Fibroblast of peridontal ligament (primary cell): ENCODE data around the gene FBXL17.
"Not testable (repeated sequence)": the region's sequence is repeated elsewhere in the genome, so short reads cannot be mapped to it uniquely, and the experiment has no call there.

Experiments used
- DNase-seq: peaks from one replicate; pipeline ENCODE4 v3.0.0-alpha.2; 2010; ENCODE audit errors: extremely low read depth

The FBXL17 gene

DNA sequence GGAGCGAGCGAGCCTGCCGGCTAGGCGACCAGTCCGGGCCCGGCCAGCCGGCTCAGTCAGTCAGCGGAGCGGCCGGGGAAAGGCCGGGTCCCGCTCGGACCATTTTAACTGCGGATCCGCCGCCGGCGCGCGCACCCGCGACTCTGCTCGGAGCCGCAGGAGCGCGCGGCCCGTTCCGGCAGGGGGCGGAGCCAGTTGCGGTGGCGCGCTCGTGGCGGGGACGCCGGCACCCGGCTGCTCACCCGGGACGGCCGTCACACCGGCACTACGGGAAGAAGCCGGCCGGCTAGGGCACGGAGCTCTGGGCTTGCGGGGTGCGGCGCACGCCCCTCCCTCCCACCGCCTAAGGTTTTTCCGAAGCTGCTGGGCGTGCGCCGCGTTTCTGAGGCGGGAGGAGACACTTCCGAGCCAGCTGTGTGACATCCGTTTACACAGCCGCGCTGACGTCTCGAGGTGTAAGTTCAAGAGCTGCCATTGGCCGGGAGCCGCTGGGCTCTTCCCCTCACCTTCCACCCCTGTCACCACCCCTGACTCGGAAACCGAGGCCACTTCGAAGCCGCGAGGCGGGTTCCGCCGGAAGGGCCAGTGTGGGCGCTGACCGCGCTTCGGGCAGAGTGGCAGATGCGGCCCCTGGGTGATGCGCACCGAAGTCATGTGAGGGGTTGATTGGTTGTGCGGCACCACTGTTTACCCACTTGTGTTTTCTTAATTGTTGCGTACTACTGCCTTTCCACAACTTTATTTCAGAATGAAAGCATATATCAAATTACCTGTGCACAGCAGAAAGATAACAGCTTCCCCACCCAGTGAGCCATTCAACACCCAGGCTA is at the start of gene FBXL17:
Gene FBXL17 (minus strand): TSS at position 145 of the 830 bp plus-strand sequence.
- DNase-seq, result peak; percentile 91

DNA sequence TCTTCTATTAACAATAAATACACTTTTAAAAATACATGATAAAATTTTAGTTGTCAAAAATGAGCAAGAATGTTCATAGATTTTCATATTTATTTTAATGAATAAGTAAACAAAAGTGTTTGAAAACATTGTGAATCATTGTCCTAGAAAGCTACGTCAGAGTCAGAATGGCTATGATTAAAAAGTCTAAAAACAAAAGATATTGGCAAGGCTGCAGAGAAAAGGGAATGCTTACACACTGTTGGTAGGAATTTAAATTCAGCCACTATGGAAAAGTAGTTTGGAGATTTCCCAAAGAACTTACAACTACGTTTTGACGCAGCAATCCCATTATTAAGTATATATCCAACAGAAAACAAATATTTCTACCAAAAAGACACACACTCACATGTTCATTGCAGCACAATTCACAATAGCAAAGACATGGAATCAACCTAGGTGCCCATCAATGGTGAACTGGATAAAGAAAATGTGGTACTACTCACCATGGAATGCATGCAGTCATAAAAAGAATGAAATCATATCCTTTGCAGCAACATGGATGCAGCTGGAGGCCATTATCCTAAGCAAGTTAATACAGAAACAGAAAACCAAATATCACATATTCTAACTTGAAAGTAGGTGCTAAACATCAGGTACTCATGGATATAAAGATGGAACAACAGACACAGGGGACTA is 49.2 kb upstream of the FBXL17 start:
- DNase-seq, result peak; percentile 51

DNA sequence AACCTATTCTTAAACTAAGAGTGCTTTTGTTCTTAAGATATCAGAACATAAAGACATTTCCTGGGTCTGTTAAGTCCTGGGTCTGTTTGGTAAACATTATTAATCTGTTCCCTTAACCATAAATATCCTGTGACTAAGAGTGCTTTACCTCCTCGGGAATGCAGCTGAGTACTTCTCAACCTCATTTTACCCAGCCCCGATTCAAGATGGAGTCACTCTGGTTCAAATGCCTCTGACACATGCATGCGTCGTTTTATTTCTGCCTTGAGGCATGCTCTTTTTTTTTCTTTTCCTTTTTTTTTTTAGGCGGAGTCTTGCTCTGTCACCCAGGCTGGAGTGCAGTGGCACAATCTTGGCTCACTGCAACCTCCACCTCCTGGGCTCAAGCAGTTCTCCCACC is 39.8 kb upstream of the FBXL17 start:
- no peak for DNase-seq

DNA sequence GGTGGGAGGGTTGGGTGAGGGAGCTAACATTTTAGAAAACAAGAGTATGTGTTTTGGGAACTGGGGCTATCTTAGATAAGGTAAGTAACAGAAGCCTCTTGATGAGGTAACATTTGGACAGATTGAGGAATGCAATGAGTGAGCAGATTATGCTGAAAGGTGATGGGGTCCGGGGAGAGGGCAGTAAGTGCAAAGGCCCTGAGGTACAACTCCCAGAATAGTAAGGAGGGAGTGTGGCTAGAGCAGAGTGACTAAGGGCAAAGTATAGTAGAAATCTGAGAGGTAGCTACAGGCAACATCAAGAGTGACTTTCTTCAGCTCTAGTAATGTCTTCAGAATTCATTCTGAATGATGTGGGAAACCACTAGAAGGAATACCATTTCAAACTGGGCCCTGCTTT is 38.9 kb upstream of the FBXL17 start:
- DNase-seq, result no peak

DNA sequence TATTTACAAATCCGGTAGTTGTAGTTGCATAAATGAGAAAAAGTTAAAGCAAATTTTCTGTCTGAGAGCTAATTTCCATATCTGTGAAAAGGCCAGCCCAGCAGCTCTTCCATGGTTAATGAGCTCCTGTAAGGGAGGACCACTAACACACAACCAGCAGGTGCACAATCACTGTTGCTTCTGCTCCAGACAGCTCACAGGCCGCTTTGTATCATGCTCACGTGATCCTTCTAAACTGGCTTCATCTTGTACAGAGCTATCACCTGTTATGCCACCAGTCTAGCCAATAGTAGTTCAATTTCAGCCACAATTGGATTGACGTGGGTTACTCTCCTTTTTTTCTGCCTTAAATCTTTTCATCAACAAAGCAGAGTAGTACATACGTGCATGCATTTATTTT is 38.3 kb upstream of the FBXL17 start:
- DNase-seq, result no peak

DNA sequence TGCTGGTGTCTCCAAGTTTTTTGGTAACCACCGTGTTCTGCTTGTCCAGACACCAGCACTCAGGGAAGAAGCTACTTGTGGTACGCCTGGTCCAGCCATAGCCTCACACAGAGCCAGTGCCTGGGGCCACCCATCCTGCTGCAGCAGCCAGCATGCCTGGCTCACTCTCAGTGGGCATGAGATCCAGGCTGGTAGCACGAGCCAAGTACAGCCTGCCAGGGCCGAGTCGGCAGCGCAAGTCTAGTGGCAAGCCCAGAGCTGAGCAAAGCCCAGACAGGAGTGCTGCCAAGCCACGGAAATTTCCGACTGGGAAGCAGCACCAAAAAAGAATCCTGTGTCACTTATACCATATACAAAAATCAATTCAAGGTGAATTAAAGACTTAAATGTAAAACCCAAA is 36.3 kb upstream of the FBXL17 start:
- DNase-seq, result peak; percentile 27

DNA sequence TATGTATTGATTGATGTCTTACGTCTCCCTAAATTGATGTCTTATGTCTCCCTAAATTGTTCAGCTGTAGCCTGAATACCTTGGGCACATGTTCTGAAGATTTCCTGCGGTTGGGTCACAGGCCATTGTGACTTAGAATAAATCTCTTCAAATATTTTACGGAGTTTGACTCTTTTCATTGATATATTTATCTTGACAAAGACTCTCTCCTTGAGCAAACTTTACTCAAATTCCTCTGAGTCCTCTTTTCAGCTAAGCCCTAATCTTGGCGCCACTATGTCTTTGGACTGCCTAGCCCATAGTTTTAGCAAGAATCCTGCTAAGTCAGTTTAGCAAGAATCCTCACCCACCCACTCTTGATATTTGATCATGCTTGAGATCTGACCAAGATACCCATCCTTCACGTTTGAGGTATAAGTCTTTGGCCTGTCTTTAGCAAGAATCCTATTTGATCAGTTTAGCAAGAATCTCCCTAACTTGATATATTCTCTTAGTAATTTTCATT is 35.3 kb upstream of the FBXL17 start:
- DNase-seq, result no peak

DNA sequence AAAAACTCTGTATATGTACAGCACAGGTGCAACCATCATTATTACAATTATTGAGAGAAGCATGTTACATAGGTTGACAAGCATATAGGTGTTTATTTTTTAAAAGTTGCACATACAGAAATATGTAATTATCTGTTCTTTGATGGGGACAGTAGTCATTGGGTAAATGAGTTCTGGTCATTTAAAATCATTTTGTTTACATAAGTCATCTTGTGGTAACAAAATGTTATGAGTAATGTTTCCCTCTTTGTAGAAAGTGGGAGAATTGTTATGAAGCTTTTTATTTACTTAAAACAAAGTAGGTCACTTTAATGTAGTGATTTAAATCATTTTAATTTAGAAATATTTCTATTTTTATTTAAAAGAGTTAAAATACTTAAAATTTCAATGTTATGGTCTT is 33.8 kb upstream of the FBXL17 start:
- no peak for DNase-seq

DNA sequence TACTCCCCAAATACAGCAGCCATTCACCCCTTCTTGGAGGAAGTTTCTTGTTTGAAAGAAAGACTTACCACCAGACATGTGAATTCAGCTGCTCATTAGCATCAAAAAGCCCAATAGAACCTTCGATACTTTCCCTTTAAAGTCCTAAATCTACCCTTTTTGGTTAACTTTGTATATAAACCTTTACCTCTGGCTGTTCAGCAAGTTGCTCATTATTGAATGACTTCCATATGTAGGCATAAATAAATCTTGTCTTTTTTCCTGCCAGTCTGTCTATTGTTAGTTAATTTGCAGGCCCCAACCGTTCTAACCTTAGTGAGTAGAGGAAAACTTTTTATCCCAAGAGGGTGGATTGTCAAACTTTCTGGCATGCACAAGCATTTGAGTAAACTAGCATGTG is 27.9 kb upstream of the FBXL17 start:
- DNase-seq, result peak; percentile 3

DNA sequence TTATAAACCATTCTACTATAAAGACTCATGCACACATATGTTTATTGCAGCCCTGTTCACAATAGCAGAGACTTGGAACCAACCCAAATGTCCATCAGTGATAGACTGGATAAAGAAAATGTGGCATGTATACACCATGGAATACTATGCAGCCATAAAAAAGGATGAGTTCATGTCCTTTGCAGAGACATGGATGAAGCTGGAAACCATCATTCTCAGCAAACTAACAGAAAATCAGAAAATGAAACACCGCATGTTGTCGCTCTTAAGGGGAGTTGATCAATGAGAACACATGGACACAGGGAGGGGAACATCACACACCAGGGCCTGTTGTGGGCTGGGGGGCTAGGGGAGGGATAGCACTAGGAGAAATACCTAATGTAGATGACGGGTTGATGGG is 23.3 kb upstream of the FBXL17 start:
- not testable (repeated sequence) for DNase-seq

DNA sequence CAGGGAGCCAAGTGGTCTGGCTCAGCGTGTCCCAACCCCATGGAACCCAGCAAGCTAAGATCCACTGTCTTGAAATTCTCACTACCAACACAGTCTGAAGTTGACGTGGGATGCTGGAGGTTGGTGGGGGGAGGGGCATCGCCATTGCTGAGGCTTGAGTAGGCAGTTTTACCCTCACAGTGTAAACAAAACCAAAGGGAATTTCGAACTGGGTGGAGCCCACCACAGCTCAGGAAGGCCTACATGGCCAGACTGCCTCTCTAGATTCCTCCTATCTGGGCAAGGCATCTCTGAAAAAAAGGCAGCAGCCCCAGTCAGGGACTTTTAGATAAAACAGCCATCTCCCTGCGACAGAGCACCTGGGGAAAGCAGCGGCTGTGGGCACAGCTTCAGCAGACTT is 17.1 kb upstream of the FBXL17 start:
- DNase-seq, result no peak

DNA sequence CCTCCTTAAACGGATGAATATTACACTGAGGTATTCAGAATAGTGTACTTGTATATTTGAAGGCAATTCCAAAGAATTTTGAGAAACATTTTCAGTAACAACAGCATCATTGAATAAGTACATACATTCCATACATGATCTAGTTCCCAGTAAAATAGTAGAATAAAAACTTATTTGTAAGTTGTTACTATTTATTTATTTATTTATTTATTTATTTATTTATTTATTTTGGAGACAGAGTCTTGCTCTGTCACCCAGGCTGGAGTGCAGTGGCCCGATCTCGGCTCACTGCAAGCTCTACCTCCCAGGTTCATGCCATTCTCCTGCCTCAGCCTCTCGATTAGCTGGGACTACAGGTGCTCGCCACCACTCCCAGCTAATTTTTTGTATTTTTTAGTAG is 14.9 kb upstream of the FBXL17 start:
- not testable (repeated sequence) for DNase-seq

DNA sequence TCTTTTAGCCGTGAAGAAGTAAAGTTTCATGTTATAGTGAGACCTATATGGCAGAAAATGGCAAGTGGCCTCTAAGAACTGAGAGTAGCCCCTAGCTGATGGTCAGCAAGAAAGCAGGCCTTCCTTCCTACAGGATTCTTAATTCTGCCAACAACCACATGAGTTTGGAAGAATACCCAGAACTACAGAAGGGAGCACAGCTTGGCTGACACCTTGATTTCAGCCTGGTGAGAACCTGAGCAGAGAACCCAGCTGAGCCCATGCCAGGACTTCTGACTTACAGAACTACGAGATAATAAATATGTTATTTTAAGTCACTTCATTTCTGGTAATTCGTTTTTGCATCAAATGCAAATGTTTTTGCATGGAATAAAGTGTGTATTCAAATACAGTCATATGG is 5.9 kb upstream of the FBXL17 start:
- no peak for DNase-seq

DNA sequence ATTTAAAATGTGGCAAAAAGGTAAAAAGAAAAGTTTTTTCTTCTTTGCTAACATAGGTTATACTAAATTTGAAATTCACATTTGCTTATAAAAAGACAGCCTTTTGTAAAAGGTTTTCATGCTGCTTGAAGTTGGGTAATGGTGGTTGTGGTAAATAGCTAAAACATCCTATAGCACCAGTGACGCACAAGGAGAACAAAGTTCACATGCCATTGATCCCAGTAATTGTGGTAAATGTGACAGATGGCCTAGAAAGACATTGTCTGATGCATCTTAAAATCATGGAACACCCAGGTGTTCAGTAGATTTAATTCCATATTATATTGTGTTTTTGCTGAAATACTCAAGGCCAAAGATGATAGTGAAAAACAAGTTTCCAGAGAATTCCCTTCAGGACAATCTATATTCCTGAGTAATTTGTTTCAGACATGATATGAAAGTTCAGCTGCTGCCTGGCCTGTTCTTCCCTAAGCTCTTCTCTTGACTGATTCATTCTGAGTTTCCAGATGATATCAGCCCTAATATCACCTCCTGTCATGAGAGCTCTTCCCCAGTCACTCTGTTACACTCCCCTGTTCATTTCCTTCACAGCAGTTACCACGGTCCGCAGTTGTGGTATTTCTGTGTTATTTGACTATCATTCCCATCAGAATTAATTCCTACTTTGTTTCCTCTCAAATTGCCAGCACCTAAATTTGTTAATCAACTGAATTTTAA is 4.6 kb upstream of the FBXL17 start:
- peak; percentile 9 for DNase-seq

DNA sequence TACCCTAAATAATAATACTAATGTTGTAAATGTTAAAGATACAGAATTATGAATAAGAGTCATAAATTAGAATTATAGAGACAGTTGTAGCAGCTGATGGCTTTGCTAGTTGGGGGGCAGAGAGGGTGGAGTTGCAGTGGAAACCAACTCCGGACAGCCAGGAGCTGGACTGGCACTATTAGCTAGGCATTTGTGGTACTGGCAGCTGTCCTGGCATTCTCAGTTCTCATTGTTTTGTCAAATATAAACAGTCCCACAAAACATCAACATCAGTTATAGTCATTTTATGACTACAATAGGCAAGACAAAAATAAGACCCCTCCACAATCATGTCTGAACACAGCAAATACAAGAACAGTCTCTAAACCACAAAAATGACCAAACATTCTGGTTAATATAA is 2.8 kb upstream of the FBXL17 start:
- no peak for DNase-seq

DNA sequence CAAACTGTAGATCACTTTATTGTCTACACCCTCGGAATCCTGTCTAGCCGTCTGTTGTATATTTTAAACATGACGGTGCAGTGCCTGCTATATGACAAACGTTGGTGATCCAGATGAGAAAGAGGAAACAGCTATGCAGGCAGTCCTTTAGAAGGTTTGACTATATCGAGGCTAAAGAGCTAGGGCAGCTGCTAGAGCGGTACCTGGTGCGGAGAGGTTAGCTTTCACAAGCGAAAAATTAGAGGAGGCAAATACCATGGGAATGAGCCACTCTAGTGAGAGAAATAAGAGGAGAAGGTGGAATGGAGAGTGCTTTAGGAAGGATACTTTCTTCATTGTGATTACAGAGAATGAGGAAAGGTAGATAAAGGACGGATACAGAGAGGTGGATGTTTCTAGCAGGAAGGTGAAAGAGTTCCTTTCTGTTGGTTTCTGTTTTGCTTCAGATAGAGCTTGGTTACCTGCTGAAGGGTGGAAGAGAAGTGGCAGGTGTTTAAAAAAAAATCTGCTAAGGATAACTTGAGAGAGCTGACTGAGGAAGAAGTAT is 959 bp upstream of the FBXL17 start:
- no peak for DNase-seq

DNA sequence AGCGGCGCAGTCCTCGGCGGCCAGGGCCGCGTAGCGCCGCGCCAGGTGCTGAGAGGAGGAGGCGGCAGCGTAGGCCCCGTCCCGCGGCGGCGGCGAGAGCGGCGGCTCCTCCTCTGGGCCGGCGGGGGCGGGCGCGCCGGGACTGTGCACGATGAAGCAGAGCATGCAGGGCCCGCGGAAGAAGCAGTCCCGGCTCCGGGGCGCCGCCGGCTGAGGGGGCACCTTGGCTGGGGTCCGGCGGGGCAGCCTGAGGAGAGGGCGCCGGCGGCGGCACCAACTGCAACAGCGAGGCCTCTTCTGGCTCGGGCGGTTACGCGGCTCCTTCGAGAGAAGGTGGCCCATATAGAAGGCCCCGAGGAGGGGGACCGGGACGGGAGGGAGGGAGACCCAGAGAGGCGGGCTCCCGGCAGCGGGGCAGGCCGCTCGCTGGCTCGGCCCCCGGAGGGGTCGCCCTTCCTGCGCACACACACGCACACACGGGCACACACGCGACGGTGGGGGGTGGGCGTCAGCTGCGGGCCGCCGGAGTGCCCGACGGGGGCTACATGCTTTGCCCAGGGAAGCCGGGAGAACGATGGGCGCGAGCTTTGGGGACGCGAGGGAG is 446 bp downstream of the FBXL17 start:
- peak; percentile 33 for DNase-seq

DNA sequence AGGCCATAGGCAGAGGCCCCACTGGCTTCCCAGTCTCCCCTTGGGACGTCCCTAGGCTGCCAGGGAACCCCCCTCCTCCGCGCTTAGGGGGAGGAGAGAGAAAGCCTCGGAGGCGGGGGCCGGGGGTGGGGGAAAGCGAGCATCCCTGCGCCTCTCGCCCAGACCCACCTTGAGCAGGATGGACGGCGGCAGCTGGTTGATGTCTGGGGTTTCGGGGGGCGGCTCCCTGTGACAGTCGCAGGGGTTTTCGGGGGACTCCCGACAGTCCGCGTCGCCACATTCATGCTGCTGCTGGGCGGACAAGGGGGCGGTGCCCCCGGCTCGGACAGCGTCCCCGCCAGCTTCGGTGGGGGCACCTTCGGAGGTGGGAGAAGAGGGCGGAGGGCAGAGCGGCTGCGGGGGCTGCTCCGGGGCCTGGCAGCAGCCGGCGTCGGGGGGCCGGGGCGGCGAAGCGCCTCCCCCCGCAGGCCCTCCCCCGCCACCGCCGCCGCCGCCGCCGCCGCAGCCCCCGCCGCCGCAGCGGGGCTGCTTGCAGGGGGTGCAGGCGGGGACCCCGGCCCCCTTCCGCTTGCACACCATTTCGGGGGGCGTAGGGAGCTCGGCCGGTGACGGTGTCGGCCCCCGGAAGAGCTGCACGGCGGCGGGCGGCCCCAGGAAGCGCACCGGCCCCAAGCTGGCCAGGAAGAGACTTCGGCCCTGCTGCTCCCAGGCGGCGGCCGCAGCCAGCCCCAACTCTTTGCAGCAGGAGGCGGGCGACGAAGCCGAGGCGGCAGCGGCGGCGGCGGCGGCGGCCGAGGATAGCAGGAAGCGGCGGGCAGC is 1.2 kb downstream of the FBXL17 start:
- DNase-seq, result peak; percentile 26

DNA sequence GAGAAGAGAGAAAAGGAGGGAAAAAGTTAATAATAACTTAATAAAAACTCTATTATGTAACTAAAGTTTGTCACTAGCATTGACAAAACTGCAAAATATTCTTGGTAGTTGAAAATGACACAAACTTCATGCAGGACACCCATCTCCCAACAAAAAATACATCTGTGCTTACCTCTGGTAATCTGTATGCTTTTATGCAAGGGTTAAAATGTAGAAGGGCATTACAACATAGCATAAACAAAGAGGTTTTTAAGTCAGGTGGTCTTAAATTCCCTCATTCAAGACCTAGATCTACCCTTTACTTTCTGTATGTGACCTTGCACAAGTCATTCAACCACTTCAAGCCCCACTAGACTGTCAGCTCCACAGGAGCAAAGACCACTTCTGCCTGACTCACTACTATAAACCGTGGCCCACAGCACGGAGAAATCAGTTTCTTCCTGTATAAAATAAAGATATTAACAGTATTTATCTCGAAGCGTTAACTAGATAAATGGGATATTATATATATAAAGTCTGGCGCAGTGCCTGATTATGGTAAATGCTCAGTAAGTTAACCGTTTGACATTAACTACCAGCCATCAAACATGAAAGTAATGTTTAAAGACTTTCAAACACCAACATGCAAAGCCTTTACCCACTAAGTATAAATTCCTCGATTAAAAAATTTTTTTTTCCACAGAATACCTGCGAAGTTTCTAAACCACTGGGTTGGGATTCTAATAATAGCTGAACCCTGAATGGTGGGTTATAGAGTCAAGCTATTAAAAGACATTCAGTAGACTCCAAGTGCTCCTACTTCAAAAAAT is 2.0 kb downstream of the FBXL17 start:
- peak; percentile 16 for DNase-seq

DNA sequence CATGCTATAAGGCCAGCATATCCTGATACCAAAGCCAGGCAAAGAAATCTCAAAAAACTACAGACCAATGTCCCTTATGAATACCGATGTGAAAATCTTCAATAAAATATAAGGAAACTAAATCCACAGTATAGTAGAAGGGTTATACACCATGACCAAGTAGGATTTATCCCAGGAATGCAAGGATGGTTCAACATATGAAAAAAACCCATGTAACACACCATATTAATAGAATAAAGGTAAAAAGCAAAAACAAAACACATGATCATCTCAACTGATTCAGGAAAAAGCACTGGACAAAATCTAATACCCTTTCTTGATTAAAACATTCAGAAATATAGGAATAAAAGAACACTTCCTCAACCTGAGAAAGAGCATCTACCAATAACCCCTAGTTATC is 6.1 kb downstream of the FBXL17 start:
- DNase-seq, result no peak
